ENCODE measurements around the gene PRR33.
A peak's percentile ranks its signal among the peaks of the same experiment; 100 is the strongest.

The PRR33 gene

DNA sequence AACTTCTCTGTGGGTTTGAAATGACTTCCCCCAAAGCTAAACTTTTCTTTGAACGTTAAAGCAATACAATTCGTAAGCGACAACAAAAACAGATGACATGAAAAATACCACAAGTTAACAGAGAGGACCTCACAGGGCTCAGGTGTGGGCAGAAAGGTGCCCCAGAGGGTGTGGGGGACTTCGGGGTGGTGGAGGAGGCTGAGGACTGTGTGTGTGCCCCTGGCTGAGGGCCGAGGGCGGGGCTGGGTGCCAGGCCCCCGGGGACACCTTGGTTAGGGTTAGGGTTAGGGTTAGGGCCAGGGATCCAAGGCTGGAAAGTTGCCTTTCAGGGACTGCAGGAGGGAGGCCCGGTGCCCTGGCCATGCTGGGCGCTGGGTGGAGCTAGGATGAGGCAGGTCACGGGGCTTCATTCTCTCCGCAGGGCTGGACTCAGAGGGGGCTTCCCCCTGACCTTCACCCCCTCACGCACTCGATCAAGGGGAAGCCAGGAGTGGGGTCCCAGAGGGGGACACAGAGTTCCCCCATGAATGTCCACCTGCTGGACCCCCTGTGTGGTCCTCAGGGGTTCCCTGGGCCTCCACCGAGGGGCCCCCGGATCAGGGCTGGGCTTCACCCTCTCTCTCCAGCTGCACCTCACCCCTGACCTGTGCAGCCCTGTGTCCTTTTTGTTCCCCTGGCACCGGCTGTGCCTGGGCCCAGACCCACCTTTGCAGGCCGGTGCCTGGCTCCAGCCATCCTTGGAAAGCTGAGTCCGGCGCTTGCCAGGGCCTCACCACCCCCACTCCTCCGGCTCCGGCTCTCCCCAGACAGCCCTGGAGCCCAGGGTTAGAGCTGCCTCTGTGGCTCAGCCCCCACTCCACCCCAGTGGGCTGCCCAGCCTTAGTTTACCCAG, 45.9 kb downstream of the PRR33 start:
- DNase-seq = no peak

DNA sequence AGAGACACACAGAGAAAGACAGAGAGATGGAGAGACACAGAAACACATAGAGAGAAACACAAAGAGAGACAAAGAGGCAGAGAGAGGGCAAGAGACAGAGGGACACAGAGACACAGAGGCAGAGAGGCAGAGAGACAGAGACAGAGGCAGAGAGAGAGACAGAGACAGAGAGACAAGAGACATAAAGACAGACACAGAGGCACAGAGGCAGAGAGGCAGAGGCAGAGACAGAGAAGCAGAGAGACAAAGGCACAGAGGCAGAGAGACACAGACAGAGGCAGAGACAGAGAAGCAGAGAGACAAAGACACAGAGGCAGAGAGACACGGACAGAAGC, 46.6 kb downstream of the PRR33 start:
- DNase-seq = no peak

GRCh38 chr11:1844221-1845094, 47.2 kb downstream of the PRR33 start:
- DNase-seq = no peak

GRCh38 chr11:1843796-1844195, 47.9 kb downstream of the PRR33 start:
- DNase-seq = no peak

DNA sequence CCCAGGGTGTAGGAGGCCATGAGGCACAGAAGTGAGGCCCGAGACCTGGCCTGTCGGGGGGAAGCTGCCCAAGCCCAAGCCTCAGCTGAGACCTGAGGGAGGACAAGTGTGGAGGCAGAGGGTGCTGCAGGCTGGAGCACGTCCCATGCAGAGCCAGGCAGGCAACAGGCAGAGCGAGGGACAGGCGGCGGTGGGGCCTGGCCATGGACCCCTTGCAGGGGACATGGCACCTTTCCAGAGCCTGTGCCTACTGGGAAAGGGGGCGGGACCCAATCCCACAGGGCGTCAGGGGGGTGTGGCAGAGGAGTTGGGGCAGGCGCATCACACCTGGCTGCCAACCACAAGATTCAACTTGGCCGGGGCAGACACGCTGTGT, 48.6 kb downstream of the PRR33 start:
- DNase-seq = no peak

- no peak for DNase-seq
These were observed 49.3 kb downstream of the PRR33 start for GRCh38 chr11:1842149-1843097.

DNA sequence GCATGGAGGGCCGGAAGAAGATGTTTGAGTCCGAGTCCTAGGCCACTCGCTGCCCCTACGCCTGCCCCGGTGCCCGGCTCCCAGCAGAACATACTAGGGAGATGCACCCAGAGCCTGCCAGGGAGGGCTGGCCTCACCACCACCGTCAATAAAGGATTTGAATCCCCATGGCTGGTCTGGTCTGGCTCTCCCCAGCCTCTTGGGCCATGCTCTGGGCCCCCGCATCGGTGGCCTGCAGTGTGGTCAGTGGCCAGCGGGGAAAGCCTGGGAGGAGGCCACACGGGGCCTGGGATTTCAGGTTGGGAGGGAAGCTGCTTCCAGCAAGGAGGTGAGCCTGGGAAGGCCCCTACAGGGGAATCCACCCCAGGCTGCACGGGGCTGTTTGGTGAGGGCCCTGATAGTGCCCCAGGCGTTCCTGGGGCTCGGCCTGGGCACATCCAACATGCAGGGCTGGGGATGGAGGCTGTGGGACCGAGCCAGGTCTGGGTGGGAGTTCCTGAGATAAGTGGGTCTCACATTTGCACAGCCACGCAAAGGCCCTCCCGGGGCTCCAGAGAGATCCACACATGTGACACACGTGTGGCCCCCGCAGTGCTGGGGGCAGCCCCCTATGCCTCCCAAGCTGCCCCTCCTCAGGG, 50.1 kb downstream of the PRR33 start:
- no peak for DNase-seq

- no peak for DNase-seq
These were observed 50.8 kb downstream of the PRR33 start for GRCh38 chr11:1840780-1841480.

DNA sequence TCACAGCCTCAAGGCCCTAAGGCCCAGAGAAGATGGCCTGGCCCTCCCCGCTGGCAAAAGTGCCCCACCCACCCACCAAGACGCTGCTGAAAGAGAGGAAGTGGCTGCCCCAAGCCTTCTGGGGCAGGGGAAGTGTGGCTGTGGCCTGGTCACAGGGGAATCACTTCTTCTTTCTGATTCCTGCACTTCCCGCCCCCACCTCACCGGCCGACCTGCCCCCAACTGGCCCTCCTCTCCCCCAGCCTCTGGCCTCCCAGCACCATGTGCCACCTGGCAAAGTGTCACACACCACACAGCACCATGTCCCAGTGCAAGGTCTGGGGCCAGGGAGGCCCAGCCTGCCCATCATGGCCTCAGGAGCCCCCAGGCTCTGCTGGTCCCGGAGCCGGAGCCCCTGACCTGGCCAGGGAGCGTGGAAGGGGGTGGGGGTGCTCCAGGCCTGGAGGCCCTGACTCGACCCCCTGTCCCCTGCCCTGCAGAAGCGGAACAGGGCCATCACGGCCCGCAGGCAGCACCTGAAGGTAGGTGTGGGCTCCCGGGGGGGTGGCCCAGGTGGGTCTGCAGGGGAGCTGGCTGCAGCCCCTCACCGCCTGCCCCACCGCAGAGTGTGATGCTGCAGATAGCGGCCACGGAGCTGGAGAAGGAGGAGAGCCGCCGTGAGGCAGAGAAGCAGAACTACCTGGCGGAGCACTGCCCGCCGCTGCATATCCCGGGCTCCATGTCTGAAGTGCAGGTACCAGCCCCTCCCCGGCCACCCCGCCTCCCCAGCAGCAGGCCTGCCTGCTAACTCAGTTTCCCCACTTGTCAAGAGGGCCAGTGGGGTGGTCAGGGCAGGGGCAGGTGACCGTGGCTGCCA, 51.5 kb downstream of the PRR33 start:
- DNase-seq = peak; percentile 27

- no peak for DNase-seq
These were observed 52.3 kb downstream of the PRR33 start for GRCh38 chr11:1839204-1839923.

DNA sequence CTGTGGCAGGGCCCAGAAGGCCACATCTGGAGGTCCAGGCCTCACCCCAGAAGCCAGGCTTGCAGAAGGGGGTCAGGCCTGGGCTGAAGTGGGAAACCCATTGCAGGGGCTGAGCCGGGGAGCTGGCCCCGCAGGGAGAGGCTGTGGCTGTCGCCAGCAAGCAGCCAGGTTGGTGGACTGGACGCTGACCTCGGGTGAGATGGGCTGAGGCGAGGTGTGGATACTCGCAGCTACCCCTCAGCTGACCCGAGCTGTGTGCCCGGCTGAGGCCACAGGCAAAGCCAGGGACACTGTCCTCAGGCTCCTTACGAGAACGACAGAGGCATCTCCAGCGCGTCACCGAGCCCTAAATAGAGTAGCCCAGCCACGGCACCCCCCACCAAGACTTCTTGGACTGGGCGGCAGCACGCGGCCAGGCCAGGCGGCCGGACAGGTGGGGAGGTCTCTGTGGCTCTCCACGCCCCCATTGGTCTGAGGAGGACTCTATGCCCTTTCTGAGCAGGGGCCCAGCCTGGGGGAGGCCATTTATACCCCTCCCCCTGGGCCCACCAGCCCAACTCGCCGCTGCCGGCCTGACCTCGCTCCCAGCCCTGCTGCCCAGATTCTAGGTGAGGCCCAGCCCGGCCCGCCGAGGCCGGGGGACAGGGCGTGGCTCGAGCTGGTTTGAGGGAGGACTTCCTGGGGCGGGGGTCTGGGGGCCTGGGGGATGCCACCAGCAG, 53.1 kb downstream of the PRR33 start, which contains the start of gene TNNI2:
Gene TNNI2 (plus strand): TSS at position 556 of the 719 bp plus-strand sequence. CDS start 716 bp downstream, outside the sequence.
- DNase-seq = no peak

Measured in DMS53 (cell line).